ENCODE results near the gene SLC2A10.
"Not testable (repeated sequence)": the region's sequence is repeated elsewhere in the genome, so short reads cannot be mapped to it uniquely, and the experiment has no call there.

SLC2A10 gene

DNA sequence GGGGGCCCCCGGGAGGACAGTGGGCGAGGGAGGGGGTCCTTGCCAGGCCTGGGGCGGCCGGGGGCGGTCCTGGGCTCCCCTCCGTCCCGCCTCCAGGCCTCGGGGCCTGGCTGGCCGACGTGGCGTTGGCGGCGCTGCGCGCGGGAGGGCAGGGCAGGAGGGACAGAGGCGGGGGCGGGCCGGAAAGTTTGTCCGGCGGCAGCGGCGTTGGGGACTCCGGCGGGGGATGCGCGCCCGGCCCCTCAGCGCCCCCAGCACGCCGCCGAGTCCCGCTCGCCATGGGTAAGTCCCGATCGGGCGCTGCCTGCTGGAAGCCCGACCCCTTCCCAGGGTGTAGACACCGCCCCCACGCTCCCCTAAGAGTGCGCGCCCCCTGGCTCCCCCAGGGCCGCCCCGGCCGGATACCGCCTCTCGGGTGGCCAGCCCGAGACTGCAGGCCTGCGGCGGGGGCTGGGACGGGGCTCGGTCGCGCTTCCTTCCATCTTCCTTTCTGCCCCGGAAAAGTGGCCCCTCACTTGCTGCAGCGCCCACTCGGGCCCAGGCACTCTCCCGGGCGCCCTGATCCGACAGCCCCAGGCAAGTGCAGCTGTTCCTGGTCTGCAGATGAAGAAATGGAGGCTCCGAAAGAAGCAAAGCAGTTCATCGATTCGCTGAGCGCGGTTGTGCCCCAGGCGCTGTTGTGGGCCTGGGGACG, at the start of gene SLC2A10:
SLC2A10 (plus strand) TSS at position 191 of the 694 bp plus-strand sequence; CDS start at position 279, 88 bp downstream.
- no peak for DNase-seq

DNA sequence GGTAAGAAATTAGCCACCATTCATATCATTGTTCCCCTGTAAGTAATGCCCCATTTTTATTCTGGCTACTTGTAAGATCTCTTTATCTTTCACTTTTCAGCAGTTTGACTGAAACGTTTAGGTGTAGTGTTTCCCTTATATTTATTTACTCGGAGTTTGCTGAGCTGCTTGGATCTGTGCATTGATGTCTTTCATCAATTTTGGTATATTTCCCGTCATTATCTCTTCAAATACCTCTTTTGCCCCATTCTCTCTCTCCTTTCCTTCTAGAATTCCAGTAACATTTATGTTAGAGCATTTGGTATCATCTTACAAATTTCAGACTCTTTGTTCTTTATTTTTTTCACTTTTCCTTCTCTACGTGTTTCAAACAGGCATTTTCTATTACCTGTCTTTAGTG, 49.0 kb upstream of the SLC2A10 start:
- no peak for DNase-seq

DNA sequence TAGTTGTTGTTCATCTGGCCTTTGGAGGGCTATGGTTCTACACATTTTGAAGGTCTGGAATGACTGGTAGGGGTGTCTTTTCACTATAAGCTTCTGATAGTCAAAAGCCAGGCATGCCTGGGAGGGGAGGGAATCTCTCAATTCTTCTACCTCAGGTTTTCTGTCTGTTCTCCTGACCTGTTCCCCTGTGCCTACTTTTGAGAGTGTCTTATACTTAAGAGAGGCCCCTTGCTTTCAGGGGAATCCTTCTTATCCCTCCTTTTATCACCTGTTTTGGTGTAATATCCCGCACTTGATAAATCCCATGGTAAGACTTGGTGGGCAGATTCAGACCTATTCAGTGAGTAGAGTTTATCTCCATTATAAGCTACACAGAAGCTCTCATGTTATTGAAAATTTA, 47.8 kb upstream of the SLC2A10 start:
- DNase-seq, result no peak

DNA sequence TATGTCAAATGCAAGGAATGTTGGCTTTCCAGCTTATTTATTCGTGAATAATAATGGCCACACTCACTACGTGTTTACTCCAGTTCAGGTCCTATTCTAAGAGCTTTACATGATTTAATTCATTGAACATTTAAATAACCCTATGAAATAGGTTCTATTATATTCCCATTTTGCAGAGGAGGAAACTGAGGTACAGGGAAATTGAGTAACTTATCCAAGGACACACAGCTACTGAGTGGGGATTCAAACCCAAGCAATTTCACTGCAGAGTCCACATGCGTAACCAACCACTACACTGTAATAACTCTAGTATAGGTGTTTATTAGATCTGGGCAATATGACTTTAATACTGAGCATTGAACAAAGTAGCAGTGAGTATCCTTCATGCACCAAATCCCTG, 45.9 kb upstream of the SLC2A10 start:
- no peak for DNase-seq

DNA sequence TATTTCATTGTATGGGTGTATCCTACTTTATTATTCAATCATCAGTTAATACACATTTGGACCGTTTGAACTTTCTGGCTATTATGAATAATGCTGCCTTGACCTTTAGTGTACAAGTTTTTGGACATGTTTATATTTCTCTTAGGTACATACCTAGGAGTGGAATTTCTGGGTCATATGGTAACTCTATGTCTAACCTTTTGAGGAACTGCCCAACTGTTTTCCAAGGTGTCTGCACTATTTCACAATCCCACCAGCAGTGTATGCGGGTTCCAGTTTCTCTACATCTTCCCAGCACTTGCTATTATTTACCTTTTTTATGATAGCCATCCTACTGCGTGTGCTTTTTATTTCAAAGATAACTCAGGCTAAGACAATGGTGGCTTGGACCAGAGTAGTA, 43.8 kb upstream of the SLC2A10 start:
- no peak for DNase-seq

DNA sequence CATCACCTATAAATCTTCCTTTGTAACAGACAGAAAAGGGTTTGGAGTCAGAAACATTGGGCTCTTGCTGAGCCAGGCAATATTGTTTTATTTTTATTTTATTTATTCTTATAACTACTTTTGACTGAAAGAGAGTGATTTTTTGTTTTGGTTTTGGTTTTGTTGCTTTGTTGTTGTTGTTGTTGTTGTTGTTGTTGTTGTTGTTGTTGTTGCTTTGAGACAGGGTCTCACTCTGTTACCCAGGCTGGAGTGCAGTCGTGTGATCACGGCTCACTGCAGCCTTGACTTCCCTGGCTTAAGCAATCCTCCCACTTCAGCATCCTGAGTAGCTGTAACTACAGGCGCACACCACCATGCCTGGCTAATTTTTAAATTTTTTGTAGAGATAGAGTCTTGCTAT, 43.1 kb upstream of the SLC2A10 start:
- DNase-seq, result no peak

DNA sequence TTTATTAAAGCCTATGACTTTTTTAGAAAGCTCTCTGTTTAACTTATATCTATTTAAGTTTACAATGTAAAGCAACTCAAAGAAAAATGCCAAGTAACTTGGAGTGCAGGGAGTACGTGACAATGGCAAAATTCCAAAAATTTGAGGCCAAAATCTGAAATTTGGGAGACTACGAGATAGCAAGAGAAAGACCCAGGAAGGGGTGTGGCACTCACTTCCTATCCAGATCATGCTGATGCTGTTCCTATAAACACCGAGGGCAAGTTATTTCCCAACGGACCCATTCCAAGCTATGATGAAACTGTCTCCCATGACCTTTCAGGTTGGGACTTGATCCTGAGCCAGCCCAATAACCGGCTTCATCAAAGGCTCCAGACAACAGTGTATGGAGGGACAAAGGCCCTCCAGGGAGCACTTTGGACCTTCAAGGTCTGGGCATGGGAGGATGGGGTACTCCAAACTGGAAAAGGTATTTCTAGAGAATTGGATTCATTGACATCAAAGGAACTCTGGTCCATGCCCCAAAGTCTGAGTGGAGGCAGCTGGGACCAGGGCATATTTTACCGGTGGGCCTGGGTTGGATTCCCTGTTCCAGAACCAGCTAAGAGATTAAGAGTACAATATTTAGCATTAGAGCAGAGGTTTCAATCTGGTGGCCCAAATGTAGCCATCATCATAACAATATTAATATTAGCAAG, 42.5 kb upstream of the SLC2A10 start:
- no peak for DNase-seq

DNA sequence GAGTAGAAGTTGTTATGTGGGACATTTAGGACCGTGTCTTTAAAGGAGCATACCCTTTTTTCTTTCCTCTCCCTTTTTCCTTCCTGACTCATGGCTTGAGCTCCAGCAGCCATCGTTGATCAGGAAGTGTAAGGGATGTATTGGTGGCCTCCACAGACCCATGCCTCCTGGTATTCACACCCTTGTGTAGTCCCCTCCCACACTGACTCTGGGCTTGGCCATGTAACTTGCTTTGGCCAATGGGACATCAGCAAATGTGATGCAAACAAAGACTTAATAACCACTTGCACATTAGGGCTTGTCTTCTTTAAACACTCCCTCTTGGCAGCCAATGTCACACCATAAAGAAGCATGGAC, 39.2 kb upstream of the SLC2A10 start:
- DNase-seq, result no peak

DNA sequence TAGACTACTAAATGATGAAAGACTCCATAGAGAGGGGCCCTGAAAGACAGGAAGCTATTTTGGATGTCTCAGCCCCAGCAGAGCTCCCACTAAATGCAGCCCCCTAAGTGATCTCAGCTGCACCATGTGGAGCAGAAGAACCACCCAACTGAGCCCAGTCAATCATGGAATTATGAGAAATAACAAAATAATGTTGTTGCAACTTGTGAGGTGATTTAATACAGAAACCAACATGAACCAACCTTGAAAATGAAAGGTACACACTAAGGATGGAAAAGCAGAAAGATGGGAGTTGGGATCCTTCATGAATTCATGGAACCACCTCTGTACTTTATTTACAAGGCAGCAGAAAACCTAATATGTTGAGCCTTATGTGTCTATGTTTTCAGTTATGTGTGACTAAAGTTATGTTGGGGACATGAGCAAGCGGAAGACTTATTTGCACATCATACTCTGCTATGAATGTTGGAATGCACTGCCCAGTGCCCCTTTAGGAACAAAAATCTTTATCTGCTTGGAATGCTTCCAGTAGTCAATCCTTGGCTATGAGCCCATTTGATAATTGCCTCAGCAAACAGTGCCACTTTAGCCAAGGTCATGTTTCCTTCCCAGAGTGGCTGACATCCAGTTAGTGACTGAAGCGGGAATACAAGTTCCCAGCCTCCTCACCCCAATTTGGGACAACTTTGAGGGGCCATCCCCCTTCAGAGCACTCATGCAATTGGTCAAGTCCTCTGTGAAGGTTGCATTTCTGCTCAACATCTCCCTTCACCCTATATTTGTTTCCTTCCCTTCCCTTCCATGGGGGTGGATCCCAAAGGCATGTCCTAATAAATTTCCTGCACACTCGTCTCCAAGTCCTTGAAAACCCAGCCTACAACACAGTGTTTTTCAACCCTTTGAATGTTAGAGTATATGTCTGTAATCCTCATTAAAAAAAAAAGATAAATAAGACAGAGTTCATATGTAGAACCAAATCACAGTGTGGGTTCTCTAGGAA, 38.6 kb upstream of the SLC2A10 start:
- no peak for DNase-seq

DNA sequence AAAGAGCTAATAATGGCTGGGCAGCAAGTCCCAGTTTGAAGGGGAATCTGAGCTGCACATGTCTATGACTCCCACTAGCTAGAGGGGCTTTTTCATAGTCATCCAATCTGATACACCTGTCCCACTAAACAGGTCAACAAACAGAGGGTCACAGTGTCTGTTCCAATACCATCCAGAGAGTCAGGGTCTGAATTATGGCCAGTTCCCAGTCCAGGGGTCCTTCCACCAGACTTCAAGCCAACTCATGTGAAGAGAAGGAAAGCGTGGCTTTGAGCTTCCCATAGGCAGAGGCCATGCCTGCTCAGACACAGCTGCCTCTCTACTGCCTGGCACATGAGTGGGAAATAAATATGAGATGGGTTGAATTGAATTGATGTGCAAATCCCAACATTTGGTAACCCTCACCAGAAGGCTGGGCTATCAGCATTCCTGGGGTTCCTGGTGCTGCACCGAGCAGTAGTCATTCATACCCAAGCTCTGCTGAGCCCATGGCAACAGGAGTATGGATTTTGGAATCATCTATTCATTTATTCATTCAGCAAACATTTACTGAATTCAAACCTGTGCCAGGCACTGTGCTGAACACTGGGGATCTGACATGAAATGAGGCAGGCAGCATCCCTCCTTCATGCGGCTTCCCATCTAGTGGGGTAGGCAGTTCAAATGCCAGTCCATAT, 37.4 kb upstream of the SLC2A10 start:
- no peak for DNase-seq

DNA sequence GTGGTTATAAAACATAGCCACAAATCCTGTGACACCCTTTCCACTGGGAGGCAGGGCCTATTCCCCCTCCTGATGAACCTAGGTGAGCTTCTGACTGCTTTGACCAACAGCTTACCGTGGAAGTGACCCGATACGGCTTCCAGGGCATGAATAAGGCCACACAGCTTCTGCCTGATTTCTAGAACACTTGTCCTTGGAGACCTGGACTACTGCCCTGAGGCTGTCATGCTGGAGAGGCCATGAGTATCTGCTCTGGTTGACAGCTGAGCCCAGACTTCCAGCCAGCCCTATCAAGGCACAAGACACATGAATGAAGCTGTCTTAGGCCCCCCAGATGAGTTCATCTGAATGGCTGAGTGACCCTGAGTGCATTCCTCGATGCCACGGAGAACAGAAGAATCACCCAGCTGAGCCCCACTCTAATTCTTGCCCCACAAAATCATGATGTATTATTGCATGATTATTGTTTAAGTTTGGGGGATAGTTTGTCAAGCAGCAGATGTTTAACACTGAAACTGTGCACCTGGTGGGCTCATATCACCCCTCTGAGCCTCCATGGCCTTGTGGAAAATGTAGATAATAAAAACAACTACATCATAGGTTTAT, 36.8 kb upstream of the SLC2A10 start:
- DNase-seq, result no peak

DNA sequence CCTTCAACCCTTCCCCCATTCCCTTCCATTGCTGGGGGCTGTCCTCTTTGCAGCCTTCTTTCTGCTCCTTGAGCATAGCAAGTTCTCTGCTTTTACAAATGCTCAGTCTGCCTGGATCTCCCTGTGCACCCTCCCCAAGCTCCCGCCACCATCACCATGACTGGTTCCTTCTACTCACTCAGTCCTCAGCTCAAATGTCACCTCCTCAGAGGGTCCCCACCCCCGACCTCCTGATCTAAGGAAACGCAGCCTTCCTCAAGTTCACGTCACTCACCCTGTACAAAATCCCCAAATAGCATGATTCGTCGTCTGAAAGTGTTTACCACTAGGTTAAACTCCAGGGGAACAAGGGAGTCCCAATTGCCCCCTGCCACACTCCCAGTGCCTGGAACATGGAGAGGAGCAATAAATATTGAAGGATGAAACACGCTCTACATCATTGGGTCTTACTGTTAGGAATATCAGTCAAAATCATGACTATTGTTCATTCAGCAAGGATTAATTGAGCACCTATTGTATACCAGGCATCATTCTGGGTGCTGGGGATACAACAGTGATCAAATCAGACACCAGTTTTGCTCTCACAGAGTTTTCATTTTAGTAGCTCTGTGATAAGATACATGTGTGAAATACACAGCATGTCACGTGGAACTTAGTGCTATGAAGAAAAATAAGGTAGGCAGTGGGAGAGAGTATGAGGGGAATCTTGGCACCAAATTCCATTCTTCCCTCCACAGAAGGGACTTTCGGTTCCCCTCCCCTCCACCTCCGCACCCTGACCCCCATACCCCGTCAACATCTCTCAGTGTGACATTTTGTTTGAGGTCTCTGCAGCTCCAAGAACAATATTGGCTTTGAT, 35.8 kb upstream of the SLC2A10 start:
- DNase-seq, result no peak

DNA sequence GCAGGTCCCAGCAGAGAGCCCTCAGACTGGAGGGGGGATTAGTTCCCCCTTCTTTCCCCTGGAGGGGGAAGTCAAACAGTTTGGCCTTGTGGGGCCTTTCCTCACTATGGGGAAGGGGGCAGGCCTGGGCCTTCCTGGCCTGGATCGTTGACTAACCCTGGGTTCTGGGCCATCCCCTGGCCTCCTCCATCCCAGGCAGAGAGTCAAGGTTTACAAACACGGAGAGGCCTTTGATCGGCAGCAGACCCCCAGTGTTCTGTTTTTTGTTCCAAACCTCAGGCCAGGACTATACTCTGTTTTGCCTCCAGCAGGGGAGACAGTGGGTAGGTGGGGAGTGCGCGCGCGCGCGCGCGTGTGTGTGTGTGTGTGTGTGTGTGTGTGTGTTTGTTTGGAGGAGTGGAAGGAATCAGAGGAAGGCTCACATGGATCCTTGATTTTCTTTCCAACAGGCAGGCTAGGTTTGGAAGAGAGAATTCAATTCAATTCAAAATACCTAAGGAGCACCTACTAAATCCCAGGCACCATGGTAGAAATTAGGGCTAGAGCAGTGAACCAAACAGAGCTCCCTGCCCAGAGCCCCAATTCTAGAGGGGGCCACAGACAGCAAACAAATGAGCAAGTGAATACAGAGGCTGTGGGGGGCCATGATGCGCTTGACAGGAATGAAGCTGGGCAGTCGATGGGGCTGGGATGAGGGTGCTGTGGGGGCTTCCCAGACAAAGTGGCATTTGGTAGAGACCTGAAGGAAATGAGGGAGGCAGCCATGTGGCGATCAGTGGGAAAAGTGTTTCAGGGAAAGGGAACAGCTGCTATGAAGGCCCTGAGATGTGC, 35.0 kb upstream of the SLC2A10 start:
- DNase-seq, result no peak

DNA sequence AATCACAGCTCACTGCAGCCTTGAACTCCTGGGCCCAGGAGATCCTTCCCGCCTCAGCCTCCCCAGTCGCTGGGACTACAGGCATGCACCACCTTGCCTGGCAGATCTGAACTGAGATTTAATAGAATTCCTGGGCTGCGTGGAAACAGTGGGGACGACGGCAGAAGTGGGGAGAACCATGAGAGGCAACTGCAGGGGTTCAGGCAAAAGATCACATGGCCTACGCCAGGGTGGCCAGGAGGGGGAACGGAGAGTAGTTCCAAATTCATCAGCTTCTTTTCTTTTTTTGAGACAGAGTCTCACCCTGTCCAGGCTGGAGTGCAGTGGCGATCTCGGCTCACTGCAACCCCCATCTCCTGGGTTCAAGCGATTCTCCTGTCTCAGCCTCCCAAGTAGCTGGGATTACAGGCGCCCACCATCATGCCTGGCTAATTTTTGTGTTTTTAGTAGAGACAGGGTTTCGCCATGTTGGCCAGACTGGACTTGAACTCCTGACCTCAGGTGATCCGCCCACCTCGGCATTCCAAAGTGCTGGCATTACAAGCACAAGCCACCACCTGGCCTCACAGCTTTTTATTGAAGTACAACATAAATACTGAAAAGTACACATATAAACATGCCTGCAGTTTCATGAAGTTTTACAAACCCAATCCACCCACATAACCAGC, 32.7 kb upstream of the SLC2A10 start:
- DNase-seq, result not testable (repeated sequence)

DNA sequence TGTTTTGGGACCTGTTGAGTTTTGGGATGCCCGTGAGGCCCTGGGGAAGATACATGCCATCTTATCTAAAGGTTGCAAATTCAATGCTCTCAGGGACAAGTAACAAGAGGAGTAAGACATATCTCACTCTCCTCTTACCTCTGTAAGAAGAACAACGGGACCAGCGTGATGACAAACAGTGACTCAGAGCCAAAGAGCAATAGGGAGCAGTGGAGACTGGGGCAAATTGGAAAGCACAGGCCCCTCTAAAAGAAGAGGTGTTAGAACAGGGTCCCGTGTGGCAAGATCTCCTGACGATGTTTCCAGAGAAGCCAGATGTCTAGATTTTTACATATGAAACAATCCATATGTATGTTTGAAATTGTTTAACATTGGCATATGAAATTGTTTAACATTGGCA, 31.8 kb upstream of the SLC2A10 start:
- DNase-seq, result no peak

DNA sequence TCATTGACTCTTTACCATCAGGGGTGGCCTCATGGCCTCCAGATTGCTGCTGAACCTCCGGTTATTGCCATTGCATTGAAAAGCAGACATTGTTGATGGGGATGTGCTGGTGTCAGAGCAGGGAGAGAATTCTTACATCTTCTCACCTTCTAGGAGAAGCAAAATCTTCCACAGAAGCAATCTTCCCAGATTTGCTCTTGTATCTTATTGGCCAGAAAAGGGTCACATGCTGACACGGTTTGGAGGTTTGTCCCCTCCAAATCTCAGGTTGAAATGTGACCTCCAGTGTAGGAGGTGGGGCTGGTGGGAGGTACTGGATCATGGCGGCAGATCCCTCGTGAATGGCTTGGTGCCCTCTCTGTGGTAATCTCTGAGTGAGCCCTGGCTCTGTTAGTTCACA, 30.9 kb upstream of the SLC2A10 start:
- no peak for DNase-seq

DNA sequence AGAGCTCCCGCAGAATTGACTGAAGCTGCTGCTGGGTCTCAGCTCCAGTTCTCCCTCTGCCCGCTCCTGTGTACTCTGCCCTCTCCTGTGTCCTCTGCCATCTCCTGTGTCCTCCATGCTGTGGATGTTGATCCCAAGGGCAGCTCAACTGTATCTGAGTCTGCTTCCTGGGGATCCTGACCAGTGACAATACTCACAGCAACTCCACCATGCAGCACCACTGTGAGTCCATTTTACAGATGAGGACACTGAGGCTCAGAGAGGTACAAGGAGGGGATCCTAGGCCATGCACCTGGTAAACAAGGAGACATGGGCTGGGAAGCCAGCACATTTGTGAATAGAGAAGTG, 28.8 kb upstream of the SLC2A10 start:
- DNase-seq, result no peak

DNA sequence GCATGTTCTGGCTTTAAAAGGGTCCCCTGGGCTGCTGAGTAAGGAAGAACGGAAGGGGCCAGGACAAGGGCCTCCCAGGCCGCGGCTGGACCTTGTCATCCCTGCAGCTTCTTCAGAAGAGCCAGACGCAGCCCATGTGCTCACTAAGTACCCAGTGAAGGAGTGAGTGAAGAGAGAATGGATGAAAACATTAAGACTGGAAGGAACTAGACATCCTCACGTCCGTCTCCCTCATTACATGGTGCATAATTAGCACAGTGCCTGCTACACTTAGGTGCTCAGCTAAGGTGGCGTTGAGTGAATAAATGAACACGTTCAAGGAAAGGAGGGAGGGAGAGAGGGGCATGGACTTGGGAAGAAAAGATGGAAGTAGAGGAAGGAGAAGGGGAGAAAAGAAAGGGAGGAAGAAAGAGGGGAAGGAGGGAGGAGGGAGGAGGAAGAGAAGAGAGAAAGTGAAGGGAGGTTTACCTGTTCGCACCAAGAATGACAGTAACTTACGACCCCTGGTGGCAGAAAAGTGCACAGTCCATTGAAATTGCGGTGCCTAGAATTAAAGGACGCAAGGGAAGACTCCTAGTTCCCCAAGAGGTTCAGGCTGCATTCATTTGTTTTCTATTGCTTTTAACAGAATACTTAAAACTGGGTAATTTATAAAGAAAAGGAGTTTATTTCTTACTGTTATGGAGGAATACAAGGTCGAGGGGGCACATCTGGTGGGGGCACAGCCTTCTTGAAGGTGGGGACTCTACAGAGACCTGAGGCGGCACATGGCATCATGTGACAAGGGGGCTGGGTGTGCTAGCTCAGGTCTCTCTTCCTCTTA, 28.2 kb upstream of the SLC2A10 start:
- DNase-seq, result peak; percentile 7

All from NCI-H226 (cell line).